IMR-90 (cell line): ENCODE data around the gene C14orf119. TPM values are rescaled to one million over a fixed set of nuclear protein-coding genes. Genes with fewer than 3 reads are reported as not detected.

ENCODE experiments used
- ATAC-seq: fragments of 200-7000 bp; cut with Tn5 transposase; 2 replicates; pipeline ENCODE4 v1.9.1; 2020; ENCODE audit warnings: low read depth, mild to moderate bottlenecking, moderate library complexity
- BruUV-seq: library from RNA; stranded (reverse); fragments of 400-500 nt; replicated peaks from 2 replicates; lab custom pipeline; 2021; lab: Mats Ljungman, UMichigan
- CTCF ChIA-PET: fragments of 300-600 bp; formaldehyde crosslinking; extraction: SDS; loops from one replicate; lab custom pipeline; 2021; ENCODE audit warnings: antibody characterized with exemption; lab: Yijun Ruan, JAX
- POLR2A ChIA-PET: fragments of 300-600 bp; sonication (Branson Sonifier 250); formaldehyde crosslinking; loops from one replicate; lab custom pipeline; 2022; ENCODE audit warnings: antibody characterized with exemption; ENCODE audit not compliant: unreplicated experiment; lab: Charles Lee
- DNase-seq: peaks from one replicate; pipeline ENCODE4 v3.0.0; 2013
- H2AFZ ChIP-seq: replicated peaks from 2 replicates; pipeline ENCODE3; 2013; ENCODE audit warnings: low read length, mild to moderate bottlenecking; ENCODE audit not compliant: poor library complexity
- H2AK5ac ChIP-seq: 2 replicates; pipeline ENCODE4 v1.6.1; 2013; ENCODE audit warnings: low read depth, low read length, inconsistent platforms
- H2AK9ac ChIP-seq: replicated peaks from 2 replicates; pipeline ENCODE3; 2013; ENCODE audit warnings: mild to moderate bottlenecking, low read depth, low read length, moderate library complexity; ENCODE audit not compliant: poor library complexity
- H2BK120ac ChIP-seq: 2 replicates; pipeline ENCODE4 v1.6.1; 2013; ENCODE audit warnings: low read depth, low read length, inconsistent platforms
- H2BK15ac ChIP-seq: 3 replicates; pipeline ENCODE4 v1.6.1; 2013; ENCODE audit warnings: low read depth, low read length, inconsistent platforms
- H2BK20ac ChIP-seq: 2 replicates; pipeline ENCODE4 v1.6.1; 2013; ENCODE audit warnings: low read depth, mild to moderate bottlenecking, inconsistent platforms, low read length, moderate library complexity
- H2BK5ac ChIP-seq: 2 replicates; pipeline ENCODE4 v1.6.1; 2013; ENCODE audit warnings: mild to moderate bottlenecking, low read depth, low read length, inconsistent platforms; ENCODE audit not compliant: poor library complexity, severe bottlenecking
- H3K14ac ChIP-seq: replicated peaks from 2 replicates; pipeline ENCODE4 v1.6.1; 2013; ENCODE audit warnings: low read depth, low read length, inconsistent platforms
- H3K18ac ChIP-seq: 2 replicates; pipeline ENCODE4 v1.6.1; 2013; ENCODE audit warnings: low read depth, low read length, control low read depth
- H3K23ac ChIP-seq: 2 replicates; pipeline ENCODE4 v1.6.1; 2013; ENCODE audit warnings: low read depth, low read length, inconsistent platforms
- H3K27ac ChIP-seq: 2 replicates; pipeline ENCODE4 v1.5.1; 2013; ENCODE audit warnings: mild to moderate bottlenecking, control low read depth, low read length; ENCODE audit not compliant: insufficient read depth
- H3K27me3 ChIP-seq: 2 replicates; pipeline ENCODE4 v1.6.1; 2013; ENCODE audit warnings: low read length; ENCODE audit not compliant: control insufficient read depth, insufficient read depth
- H3K36me3 ChIP-seq: 2 replicates; pipeline ENCODE4 v1.6.1; 2013; ENCODE audit warnings: low read length, mixed read lengths; ENCODE audit not compliant: control insufficient read depth, insufficient read depth
- H3K4ac ChIP-seq: 2 replicates; pipeline ENCODE4 v1.6.1; 2013; ENCODE audit warnings: low read depth, low read length, inconsistent platforms
- H3K4me1 ChIP-seq: 2 replicates; pipeline ENCODE4 v1.6.1; 2013; ENCODE audit warnings: low read length, mixed read lengths; ENCODE audit not compliant: control insufficient read depth, insufficient read depth
- H3K4me2 ChIP-seq: 2 replicates; pipeline ENCODE4 v1.6.1; 2013; ENCODE audit warnings: low read depth, mild to moderate bottlenecking, control low read depth, low read length, moderate library complexity
- H3K4me3 ChIP-seq: 2 replicates; pipeline ENCODE4 v1.5.1; 2013; ENCODE audit warnings: low read depth, mild to moderate bottlenecking, control low read depth, low read length, moderate library complexity; ENCODE audit not compliant: insufficient read depth
- H3K56ac ChIP-seq: 2 replicates; pipeline ENCODE4 v1.6.1; 2013; ENCODE audit warnings: low read length, inconsistent platforms; ENCODE audit not compliant: insufficient read depth; ENCODE audit errors: extremely low read depth
- H3K79me1 ChIP-seq, 2 experiments: 2 replicates each; pipeline ENCODE4 v1.6.1; 2013; ENCODE audit warnings: low read length in 2 of 2, inconsistent platforms in 1 of 2, low read depth in 1 of 2
- H3K9ac ChIP-seq: 2 replicates; pipeline ENCODE4 v1.6.1; 2013; ENCODE audit warnings: low read depth, low read length, control low read depth
- H3K9me1 ChIP-seq: 2 replicates; pipeline ENCODE4 v1.6.1; 2013; ENCODE audit warnings: low read length, inconsistent platforms; ENCODE audit not compliant: insufficient read depth
- H3K9me3 ChIP-seq: 2 replicates; pipeline ENCODE4 v1.6.1; 2013; ENCODE audit warnings: low read length; ENCODE audit not compliant: control insufficient read depth, insufficient read depth
- H4K20me1 ChIP-seq: 2 replicates; pipeline ENCODE4 v1.6.1; 2013; ENCODE audit warnings: low read length, inconsistent platforms; ENCODE audit not compliant: insufficient read depth
- H4K5ac ChIP-seq: 2 replicates; pipeline ENCODE4 v1.6.1; 2013; ENCODE audit warnings: mild to moderate bottlenecking, low read depth, low read length, control low read depth
- H4K8ac ChIP-seq, 2 experiments: 2 replicates each; pipeline ENCODE4 v1.6.1; 2013; ENCODE audit warnings: low read depth in 2 of 2, low read length in 2 of 2, control low read depth in 1 of 2, inconsistent platforms in 1 of 2
- H4K91ac ChIP-seq: 2 replicates; pipeline ENCODE4 v1.6.1; 2013; ENCODE audit warnings: low read depth, low read length, inconsistent platforms; ENCODE audit not compliant: insufficient read depth
- BHLHE40 ChIP-seq: fragments of 150-350 bp; IDR thresholded peaks from 2 replicates; pipeline ENCODE4 v1.6.1; 2016; ENCODE audit warnings: mild to moderate bottlenecking, low read depth, low read length
- CEBPB ChIP-seq: IDR thresholded peaks from 2 replicates; pipeline ENCODE4 v1.6.1; 2012; ENCODE audit warnings: low read depth, low read length, improper control_type of control experiment
- CHD1 ChIP-seq: IDR thresholded peaks from 2 replicates; pipeline ENCODE4 v1.6.1; 2012; ENCODE audit warnings: low read depth, low read length, improper control_type of control experiment
- ELK1 ChIP-seq: fragments of 150-350 bp; IDR thresholded peaks from 2 replicates; pipeline ENCODE4 v1.6.1; 2016; ENCODE audit warnings: low read depth, mild to moderate bottlenecking, low read length, moderate library complexity, borderline replicate concordance
- FOS ChIP-seq: fragments of 150-350 bp; IDR thresholded peaks from 2 replicates; pipeline ENCODE4 v1.6.1; 2016; ENCODE audit warnings: low read depth, low read length
- MAFK ChIP-seq: IDR thresholded peaks from 2 replicates; pipeline ENCODE4 v1.6.1; 2012; ENCODE audit warnings: low read depth, low read length, improper control_type of control experiment
- MAZ ChIP-seq: IDR thresholded peaks from 2 replicates; pipeline ENCODE4 v1.6.1; 2012; ENCODE audit warnings: low read depth, mild to moderate bottlenecking, low read length, improper control_type of control experiment, moderate library complexity, borderline replicate concordance
- MXI1 ChIP-seq: IDR thresholded peaks from 2 replicates; pipeline ENCODE4 v1.6.1; 2012; ENCODE audit warnings: low read depth, mild to moderate bottlenecking, low read length, moderate library complexity, borderline replicate concordance
- NFE2L2 ChIP-seq: fragments of 150-350 bp; IDR thresholded peaks from 2 replicates; pipeline ENCODE4 v1.6.1; 2016; ENCODE audit warnings: low read depth, mild to moderate bottlenecking, low read length
- POLR2A ChIP-seq: IDR thresholded peaks from 2 replicates; pipeline ENCODE4 v1.6.1; 2012; ENCODE audit warnings: mild to moderate bottlenecking, low read depth, low read length
- RAD21 ChIP-seq: IDR thresholded peaks from 2 replicates; pipeline ENCODE4 v1.6.1; 2012; ENCODE audit warnings: low read length, improper control_type of control experiment
- RCOR1 ChIP-seq: IDR thresholded peaks from 2 replicates; pipeline ENCODE4 v1.6.1; 2012; ENCODE audit warnings: mild to moderate bottlenecking, low read length, improper control_type of control experiment; ENCODE audit not compliant: insufficient replicate concordance
- RFX5 ChIP-seq: IDR thresholded peaks from 2 replicates; pipeline ENCODE4 v1.8.0; 2012; ENCODE audit warnings: low read depth, mild to moderate bottlenecking, low read length, moderate library complexity
- SMC3 ChIP-seq: fragments of 150-350 bp; IDR thresholded peaks from 2 replicates; pipeline ENCODE4 v1.6.1; 2016; ENCODE audit warnings: low read depth, mild to moderate bottlenecking, antibody characterized with exemption, low read length, moderate library complexity
- USF2 ChIP-seq: fragments of 150-350 bp; IDR thresholded peaks from 2 replicates; pipeline ENCODE4 v1.6.1; 2017; ENCODE audit warnings: mild to moderate bottlenecking, antibody characterized with exemption, low read length, low read depth
- WGBS, 2 experiments: methylation state at CpG; one replicate each; pipeline versions ENCODE4 v1.1.5 to v1.1.7; 2013; ENCODE audit warnings: missing lambda C conversion rate in 2 of 2; ENCODE audit not compliant: insufficient read length in 1 of 2; ENCODE audit errors: extremely low coverage in 2 of 2; 5-methylcytosine and 5-hydroxymethylcytosine counted together
- dilution Hi-C: fragments of 300-500 bp; cut with HindIII; formaldehyde crosslinking; loops from one replicate; pipeline ENCODE4 v1.14.3; 2018; ENCODE audit warnings: low sequenced_read_pairs; ENCODE audit not compliant: unreplicated experiment
- in situ Hi-C: fragments of 300-500 bp; cut with MboI; formaldehyde crosslinking; loops from 3 replicates; pipeline ENCODE4 v1.14.3; 2019; ENCODE audit warnings: low sequenced_read_pairs, inconsistent platforms, mixed read lengths
- intact Hi-C: fragments of 100-400 bp; cut with micrococcal nuclease; formaldehyde crosslinking; loops from 2 replicates; pipeline ENCODE4 v1.10.0; 2022
- polyA plus RNA-seq, 3 experiments: library from polyadenylated mRNA; depleted of rRNA; stranded (reverse); fragments of >200 nt; gene quantifications; 2 replicates each; pipeline ENCODE4 v1.2.3, GENCODE V29; 2012; ENCODE audit warnings: low replicate concordance in 1 of 3
- total RNA-seq: library from RNA; depleted of rRNA; stranded (reverse); fragments of >200 nt; gene quantifications from 2 replicates; pipeline ENCODE4 v1.2.3, GENCODE V29; 2012
- TF ChIP-seq, protein P1 (sequence below): conservative IDR thresholded peaks from 2 replicates; pipeline ENCODE4 v1.5.1; 2012; ENCODE audit warnings: mild to moderate bottlenecking, low read depth, low read length, improper control_type of control experiment

The C14orf119 gene
- total and polyA plus RNA-seq, 2 of the 4 experiments (the other 2 are of a cell fraction), result 74.0 to 83.7 TPM

GRCh38 chr14:23099212-23099861 is 4.0 kb downstream of the C14orf119 start:
- no TSS peak for BruUV-seq
- Histone ChIP-seq H3K36me3 (peaks cover 12% of the 10 kb centered on the region), H3K27me3 (no peaks in the 10 kb centered on the region), H3K4me2 (no peak overlapping the region), H2AK5ac (no peak overlapping the region), H3K79me1 (peaks cover 15 to 52% of the 10 kb centered on the region in 2 experiments; a peak in 3 of 4 replicates), H3K9ac (no peak overlapping the region), H3K4me3 (no peak overlapping the region), H3K27ac (no peak overlapping the region), H3K9me3 (no peaks in the 10 kb centered on the region), H3K56ac (no peak overlapping the region), H3K4me1 (peaks cover 4% of the 10 kb centered on the region), H4K91ac (no peak overlapping the region), H4K8ac (no peak overlapping the region; a peak in 1 of 4 replicates), H2BK5ac (no peak overlapping the region), H2AK9ac (no peak overlapping the region), H4K5ac (no peak overlapping the region), H3K18ac (no peak overlapping the region), H2BK15ac (no peak overlapping the region), H3K23ac (no peak overlapping the region), H3K4ac (no peak overlapping the region), H2BK120ac (no peak overlapping the region), H2BK20ac (no peak overlapping the region), H3K14ac (no peak overlapping the region), H2AFZ (no peak overlapping the region), H3K9me1 (peaks cover 11% of the 10 kb centered on the region), H4K20me1 (peaks cover 36% of the 10 kb centered on the region; the same call in 1 of the 2 replicates)
- CTCF ChIA-PET, result interaction anchor here (1.0 kb wide), 1 partner anchor 30 kb away, joined by 3 read pairs; no protein-coding TSS in a partner anchor
- TF ChIP-seq USF2 (no peak), RFX5 (no peak), MAFK (no peak), FOS (no peak), RCOR1 (no peak), SMC3 (no peak), POLR2A (no peak), CHD1 (no peak), ELK1 (no peak), CEBPB (no peak), MXI1 (no peak), NFE2L2 (no peak), MAZ (no peak), BHLHE40 (no peak), RAD21 (no peak)
- TF ChIP-seq, protein P1, sequence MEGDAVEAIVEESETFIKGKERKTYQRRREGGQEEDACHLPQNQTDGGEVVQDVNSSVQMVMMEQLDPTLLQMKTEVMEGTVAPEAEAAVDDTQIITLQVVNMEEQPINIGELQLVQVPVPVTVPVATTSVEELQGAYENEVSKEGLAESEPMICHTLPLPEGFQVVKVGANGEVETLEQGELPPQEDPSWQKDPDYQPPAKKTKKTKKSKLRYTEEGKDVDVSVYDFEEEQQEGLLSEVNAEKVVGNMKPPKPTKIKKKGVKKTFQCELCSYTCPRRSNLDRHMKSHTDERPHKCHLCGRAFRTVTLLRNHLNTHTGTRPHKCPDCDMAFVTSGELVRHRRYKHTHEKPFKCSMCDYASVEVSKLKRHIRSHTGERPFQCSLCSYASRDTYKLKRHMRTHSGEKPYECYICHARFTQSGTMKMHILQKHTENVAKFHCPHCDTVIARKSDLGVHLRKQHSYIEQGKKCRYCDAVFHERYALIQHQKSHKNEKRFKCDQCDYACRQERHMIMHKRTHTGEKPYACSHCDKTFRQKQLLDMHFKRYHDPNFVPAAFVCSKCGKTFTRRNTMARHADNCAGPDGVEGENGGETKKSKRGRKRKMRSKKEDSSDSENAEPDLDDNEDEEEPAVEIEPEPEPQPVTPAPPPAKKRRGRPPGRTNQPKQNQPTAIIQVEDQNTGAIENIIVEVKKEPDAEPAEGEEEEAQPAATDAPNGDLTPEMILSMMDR, result no peak
- DNase-seq (no peak), ATAC-seq (no peak)
- intact Hi-C loops (no loop called here), in situ Hi-C loops (loop anchor here (25.0 kb wide), 1 partner anchor 1038 kb away; the partner anchor contains the start of genes EMC9, FITM1, PSME1 and PSME2), dilution Hi-C loops (no loop called here)
- POLR2A ChIA-PET, result no interaction called here
- WGBS, 2 experiments, result no CpG with 5 or more reads among the region's 10 CpGs
